NCI-H2171 (cell line): ENCODE results near the gene GPN3.
"Not testable (repeated sequence)": the region's sequence is repeated elsewhere in the genome, so short reads cannot be mapped to it uniquely, and the experiment has no call there.

Experiments
- DNase-seq: peaks from one replicate; lab custom pipeline; 2025; lab: John Stamatoyannopoulos, UW

GPN3 gene

GRCh38 chr12:110468214-110469048 is at the start of gene GPN3, which contains the start of gene FAM216A:
TSS of gene GPN3 (minus strand) at chr12:110468257. CDS start at chr12:110468203, 54 bp downstream.
TSS of gene FAM216A (plus strand) at chr12:110468845. CDS start at chr12:110468876, 31 bp downstream.
- DNase-seq: peak; percentile 98

GRCh38 chr12:110516995-110517394 is 48.9 kb upstream of the GPN3 start:
- no peak for DNase-seq

GRCh38 chr12:110514363-110514762 is 46.3 kb upstream of the GPN3 start:
- no peak for DNase-seq

GRCh38 chr12:110513842-110514241 is 45.8 kb upstream of the GPN3 start:
- DNase-seq: no peak

- DNase-seq: no peak
Measured at GRCh38 chr12:110508071-110508586, 40.1 kb upstream of the GPN3 start.

- DNase-seq: no peak
Measured at GRCh38 chr12:110505332-110505731, 37.3 kb upstream of the GPN3 start.

GRCh38 chr12:110503432-110503831 is 35.4 kb upstream of the GPN3 start:
- DNase-seq: no peak

- DNase-seq: peak; percentile 97
Measured at GRCh38 chr12:110501752-110502738, 34.0 kb upstream of the GPN3 start, which contains the start of the genes RAD9B and VPS29. TSS of gene RAD9B (plus strand) at chr12:110502331. CDS start at chr12:110502338, 7 bp downstream. TSS of gene VPS29 (minus strand) at chr12:110502111. CDS start at chr12:110502051, 60 bp downstream.

GRCh38 chr12:110501399-110501751 is 33.3 kb upstream of the GPN3 start:
- peak; percentile 21 for DNase-seq

- DNase-seq: no peak
Measured at GRCh38 chr12:110498984-110499706, 31.1 kb upstream of the GPN3 start.

- DNase-seq: no peak
Measured at GRCh38 chr12:110475426-110475825, 7.4 kb upstream of the GPN3 start.

- DNase-seq: no peak
Measured at GRCh38 chr12:110467847-110468213, 227 bp downstream of the GPN3 start.

GRCh38 chr12:110466791-110467190 is 1.3 kb downstream of the GPN3 start:
- no peak for DNase-seq

- not testable (repeated sequence) for DNase-seq
Measured at GRCh38 chr12:110465765-110466164, 2.3 kb downstream of the GPN3 start.

GRCh38 chr12:110465024-110465423 is 3.0 kb downstream of the GPN3 start:
- DNase-seq: no peak

- not testable (repeated sequence) for DNase-seq
Measured at GRCh38 chr12:110461189-110461588, 6.9 kb downstream of the GPN3 start.

- no peak for DNase-seq
Measured at GRCh38 chr12:110458756-110459155, 9.3 kb downstream of the GPN3 start.

- DNase-seq: no peak
Measured at GRCh38 chr12:110453569-110454296, 14.3 kb downstream of the GPN3 start.

- no peak for DNase-seq
Measured at GRCh38 chr12:110451263-110451662, 16.8 kb downstream of the GPN3 start.

- peak; percentile 94 for DNase-seq
Measured at GRCh38 chr12:110449799-110450497, 18.1 kb downstream of the GPN3 start, which contains the start of gene ARPC3. TSS of gene ARPC3 (minus strand) at chr12:110450337. CDS start at chr12:110450260, 77 bp downstream.
